Measurements from ENCODE around the gene AGMO.

DNA sequence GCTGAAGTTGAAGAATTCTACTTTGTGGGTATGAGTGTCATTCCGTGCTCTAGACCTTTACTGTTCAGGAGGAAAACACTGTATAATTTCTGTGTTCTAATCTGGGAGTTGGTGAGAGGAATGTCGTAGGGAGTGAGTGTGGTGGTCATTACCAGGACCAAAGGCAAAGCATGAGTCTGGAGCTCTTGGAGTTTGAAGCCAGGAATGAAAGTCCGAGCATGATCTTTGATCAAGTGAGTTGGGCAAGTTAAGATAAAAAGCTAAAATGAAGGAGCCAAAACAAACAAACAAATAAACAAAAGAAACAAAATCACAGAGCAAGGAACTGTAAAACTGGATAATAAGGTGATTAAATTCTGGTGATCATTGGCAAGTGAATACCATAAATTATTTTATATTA is 161.4 kb downstream of the AGMO start:
- TF ChIP-seq, protein P1, sequence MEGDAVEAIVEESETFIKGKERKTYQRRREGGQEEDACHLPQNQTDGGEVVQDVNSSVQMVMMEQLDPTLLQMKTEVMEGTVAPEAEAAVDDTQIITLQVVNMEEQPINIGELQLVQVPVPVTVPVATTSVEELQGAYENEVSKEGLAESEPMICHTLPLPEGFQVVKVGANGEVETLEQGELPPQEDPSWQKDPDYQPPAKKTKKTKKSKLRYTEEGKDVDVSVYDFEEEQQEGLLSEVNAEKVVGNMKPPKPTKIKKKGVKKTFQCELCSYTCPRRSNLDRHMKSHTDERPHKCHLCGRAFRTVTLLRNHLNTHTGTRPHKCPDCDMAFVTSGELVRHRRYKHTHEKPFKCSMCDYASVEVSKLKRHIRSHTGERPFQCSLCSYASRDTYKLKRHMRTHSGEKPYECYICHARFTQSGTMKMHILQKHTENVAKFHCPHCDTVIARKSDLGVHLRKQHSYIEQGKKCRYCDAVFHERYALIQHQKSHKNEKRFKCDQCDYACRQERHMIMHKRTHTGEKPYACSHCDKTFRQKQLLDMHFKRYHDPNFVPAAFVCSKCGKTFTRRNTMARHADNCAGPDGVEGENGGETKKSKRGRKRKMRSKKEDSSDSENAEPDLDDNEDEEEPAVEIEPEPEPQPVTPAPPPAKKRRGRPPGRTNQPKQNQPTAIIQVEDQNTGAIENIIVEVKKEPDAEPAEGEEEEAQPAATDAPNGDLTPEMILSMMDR (IDR thresholded peaks at IDR 0.05): no peak
- TF ChIP-seq POLR2A (IDR thresholded peaks at IDR 0.05): no peak

Data from right lobe of liver (tissue), 4 donors.